ENCODE measurements around the gene RPL5.

RPL5 gene

GRCh38 chr1:92842082-92843045, 10.5 kb downstream of the RPL5 start:
- Histone ChIP-seq H3K4me3 (ENCODE audit: low read length) (no peak overlapping the region), H3K4me2 (ENCODE audit: low read depth, low read length) (no peak overlapping the region), H3K9me3 (replicated peaks; ENCODE audit: insufficient read depth, low read length) (no peaks in the 10 kb centered on the region), H2AFZ (ENCODE audit: low read length) (no peak overlapping the region), H3K27me3 (replicated peaks; ENCODE audit: insufficient read depth, low read length) (no peaks in the 10 kb centered on the region), H3F3A (ENCODE audit: insufficient read depth, low read length) (peaks cover 18% of the 10 kb centered on the region; the same call in 1 of the 2 replicates), H3K79me2 (ENCODE audit: low read length) (peaks cover 38% of the 10 kb centered on the region), H4K20me1 (ENCODE audit: insufficient read depth, low read length) (peaks cover 22% of the 10 kb centered on the region; the same call in 1 of the 2 replicates), H3K9me2 (replicated peaks; ENCODE audit: insufficient read depth, low read length) (no peaks in the 10 kb centered on the region), H3K27ac (ENCODE audit: low read length) (no peak overlapping the region), H3K36me3 (replicated peaks; ENCODE audit: insufficient read depth, low read length) (no peaks in the 10 kb centered on the region; the same call in 1 of the 2 replicates), H3K4me1 (ENCODE audit: low read length) (no peaks in the 10 kb centered on the region), H3K9ac (ENCODE audit: low read length) (no peak overlapping the region)
- no peak for DNase-seq
- TF ChIP-seq EZH2 (optimal IDR thresholded peaks at IDR 0.05; ENCODE audit: low read depth, low read length) (no peak), CTCF (IDR thresholded peaks at IDR 0.05; ENCODE audit: low read length) (no peak), EZH2phosphoT487 (IDR thresholded peaks at IDR 0.05; ENCODE audit: low read length) (no peak)

- no peaks in the 10 kb centered on the region for H3K9me3 ChIP-seq (replicated peaks; ENCODE audit: insufficient read depth, low read length)
- no peak overlapping the region for H3K4me3 ChIP-seq (ENCODE audit: low read length)
- H3K27me3 ChIP-seq (replicated peaks; ENCODE audit: insufficient read depth, low read length): no peaks in the 10 kb centered on the region
- peaks cover 17% of the 10 kb centered on the region; the same call in 1 of the 2 replicates for H4K20me1 ChIP-seq (ENCODE audit: insufficient read depth, low read length)
- peaks cover 32% of the 10 kb centered on the region for H3K79me2 ChIP-seq (ENCODE audit: low read length)
- TF ChIP-seq CTCF (IDR thresholded peaks at IDR 0.05; ENCODE audit: low read length) (no peak), EZH2phosphoT487 (IDR thresholded peaks at IDR 0.05; ENCODE audit: low read length) (no peak), EZH2 (optimal IDR thresholded peaks at IDR 0.05; ENCODE audit: low read depth, low read length) (no peak)
- DNase-seq: no peak
- H3K27ac ChIP-seq (ENCODE audit: low read length): no peak overlapping the region
- H3K36me3 ChIP-seq (replicated peaks; ENCODE audit: insufficient read depth, low read length): no peaks in the 10 kb centered on the region; the same call in 1 of the 2 replicates
- no peak overlapping the region for H3K4me2 ChIP-seq (ENCODE audit: low read depth, low read length)
- H3K9me2 ChIP-seq (replicated peaks; ENCODE audit: insufficient read depth, low read length): no peaks in the 10 kb centered on the region
- H3K4me1 ChIP-seq (ENCODE audit: low read length): no peaks in the 10 kb centered on the region
- H3F3A ChIP-seq (ENCODE audit: insufficient read depth, low read length): peaks cover 18% of the 10 kb centered on the region; the same call in 1 of the 2 replicates
- no peak overlapping the region for H3K9ac ChIP-seq (ENCODE audit: low read length)
- H2AFZ ChIP-seq (ENCODE audit: low read length): no peak overlapping the region
Measured at GRCh38 chr1:92843046-92843423, 11.2 kb downstream of the RPL5 start.

GRCh38 chr1:92843429-92844352, 11.9 kb downstream of the RPL5 start:
- peaks cover 15% of the 10 kb centered on the region; the same call in 1 of the 2 replicates for H3F3A ChIP-seq (ENCODE audit: insufficient read depth, low read length)
- H3K9ac ChIP-seq (ENCODE audit: low read length): no peak overlapping the region
- H2AFZ ChIP-seq (ENCODE audit: low read length): no peak overlapping the region
- TF ChIP-seq CTCF (IDR thresholded peaks at IDR 0.05; ENCODE audit: low read length): no peak
- TF ChIP-seq EZH2 (optimal IDR thresholded peaks at IDR 0.05; ENCODE audit: low read depth, low read length): no peak
- TF ChIP-seq EZH2phosphoT487 (IDR thresholded peaks at IDR 0.05; ENCODE audit: low read length): no peak
- peaks cover 11% of the 10 kb centered on the region; the same call in 1 of the 2 replicates for H4K20me1 ChIP-seq (ENCODE audit: insufficient read depth, low read length)
- peaks cover 25% of the 10 kb centered on the region for H3K79me2 ChIP-seq (ENCODE audit: low read length)
- H3K9me2 ChIP-seq (replicated peaks; ENCODE audit: insufficient read depth, low read length): no peaks in the 10 kb centered on the region
- no peaks in the 10 kb centered on the region for H3K27me3 ChIP-seq (replicated peaks; ENCODE audit: insufficient read depth, low read length)
- H3K4me2 ChIP-seq (ENCODE audit: low read depth, low read length): no peak overlapping the region
- H3K4me1 ChIP-seq (ENCODE audit: low read length): no peaks in the 10 kb centered on the region
- H3K27ac ChIP-seq (ENCODE audit: low read length): no peak overlapping the region
- no peaks in the 10 kb centered on the region for H3K9me3 ChIP-seq (replicated peaks; ENCODE audit: insufficient read depth, low read length)
- no peak for DNase-seq
- H3K4me3 ChIP-seq (ENCODE audit: low read length): no peak overlapping the region
- no peaks in the 10 kb centered on the region; the same call in 1 of the 2 replicates for H3K36me3 ChIP-seq (replicated peaks; ENCODE audit: insufficient read depth, low read length)
